Liver (tissue), 5 donors: ENCODE data around the gene TUBA1C. TPM values are rescaled to one million over a fixed set of nuclear protein-coding genes. Genes with fewer than 3 reads are reported as not detected.

ENCODE experiments used
- GABPA ChIP-seq, 2 donors: IDR thresholded peaks in 1 of 2; conservative IDR thresholded peaks in 1 of 2; 2 replicates each; pipeline ENCODE4 v1.6.1; 2016; ENCODE audit warnings: antibody characterized with exemption in 2 of 2, mild to moderate bottlenecking in 1 of 2, moderate library complexity in 1 of 2
- HNF4A ChIP-seq, 2 donors: conservative IDR thresholded peaks; 2 replicates each; pipeline ENCODE4 v1.6.1; 2016; ENCODE audit warnings: antibody characterized with exemption in 2 of 2, mild to moderate bottlenecking in 2 of 2
- YY1 ChIP-seq: IDR thresholded peaks from 2 replicates; pipeline ENCODE4 v1.6.1; 2016; ENCODE audit warnings: antibody characterized with exemption, mild to moderate bottlenecking
- polyA plus RNA-seq, 2 donors: library from polyadenylated mRNA; stranded (reverse) in 1 of 2; unstranded in 1 of 2; fragments of 200-250 nt in 1 of 2; fragments of >200 nt in 1 of 2; fragmentation: Nextera tagmentation in 1 of 2; extraction: Ambion mirVana in 1 of 2; gene quantifications; one replicate each; pipeline versions ENCODE4 v1.2.1 to v1.2.3, GENCODE V29; 2013 to 2015
- total RNA-seq, 2 donors: library from RNA; depleted of rRNA; stranded (reverse); fragments of >200 nt; gene quantifications; one replicate each; pipeline ENCODE4 v1.2.3, GENCODE V29; 2014
- TF ChIP-seq, protein P1 (sequence below): IDR thresholded peaks from 2 replicates; pipeline ENCODE4 v1.6.1; 2016; ENCODE audit warnings: antibody characterized with exemption
- TF ChIP-seq, protein P2 (sequence below): IDR thresholded peaks from 2 replicates; pipeline ENCODE4 v1.6.1; 2016; ENCODE audit warnings: antibody characterized with exemption
- TF ChIP-seq, protein P3 (sequence below): IDR thresholded peaks from 2 replicates; pipeline ENCODE4 v1.6.1; 2016; ENCODE audit warnings: antibody characterized with exemption, mild to moderate bottlenecking
- donor health status: healthy.
- donor health status: healthy.
- donor health status: healthy.

Gene TUBA1C
- total and polyA plus RNA-seq, 4 donors: 54.6 to 162 (median 103) TPM

DNA sequence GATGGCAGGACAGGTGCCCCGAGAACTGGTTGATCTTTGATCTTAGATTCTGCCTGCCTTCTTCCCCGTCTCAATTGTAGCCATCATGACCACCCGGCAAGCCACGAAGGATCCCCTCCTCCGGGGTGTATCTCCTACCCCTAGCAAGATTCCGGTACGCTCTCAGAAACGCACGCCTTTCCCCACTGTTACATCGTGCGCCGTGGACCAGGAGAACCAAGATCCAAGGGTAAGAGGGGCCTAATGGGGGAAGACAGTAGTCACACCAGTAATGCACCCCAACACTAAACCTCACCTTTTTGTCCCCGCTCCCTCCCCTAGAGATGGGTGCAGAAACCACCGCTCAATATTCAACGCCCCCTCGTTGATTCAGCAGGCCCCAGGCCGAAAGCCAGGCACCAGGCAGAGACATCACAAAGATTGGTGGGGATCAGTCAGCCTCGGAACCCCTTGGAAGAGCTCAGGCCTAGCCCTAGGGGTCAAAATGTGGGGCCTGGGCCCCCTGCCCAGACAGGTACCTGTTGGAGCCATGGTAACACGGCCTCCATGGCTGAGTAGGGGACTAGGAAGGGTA, 58.7 kb downstream of the TUBA1C start (continued):
- TF ChIP-seq, protein P1, sequence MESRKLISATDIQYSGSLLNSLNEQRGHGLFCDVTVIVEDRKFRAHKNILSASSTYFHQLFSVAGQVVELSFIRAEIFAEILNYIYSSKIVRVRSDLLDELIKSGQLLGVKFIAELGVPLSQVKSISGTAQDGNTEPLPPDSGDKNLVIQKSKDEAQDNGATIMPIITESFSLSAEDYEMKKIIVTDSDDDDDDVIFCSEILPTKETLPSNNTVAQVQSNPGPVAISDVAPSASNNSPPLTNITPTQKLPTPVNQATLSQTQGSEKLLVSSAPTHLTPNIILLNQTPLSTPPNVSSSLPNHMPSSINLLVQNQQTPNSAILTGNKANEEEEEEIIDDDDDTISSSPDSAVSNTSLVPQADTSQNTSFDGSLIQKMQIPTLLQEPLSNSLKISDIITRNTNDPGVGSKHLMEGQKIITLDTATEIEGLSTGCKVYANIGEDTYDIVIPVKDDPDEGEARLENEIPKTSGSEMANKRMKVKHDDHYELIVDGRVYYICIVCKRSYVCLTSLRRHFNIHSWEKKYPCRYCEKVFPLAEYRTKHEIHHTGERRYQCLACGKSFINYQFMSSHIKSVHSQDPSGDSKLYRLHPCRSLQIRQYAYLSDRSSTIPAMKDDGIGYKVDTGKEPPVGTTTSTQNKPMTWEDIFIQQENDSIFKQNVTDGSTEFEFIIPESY: no peak
- TF ChIP-seq YY1 (no peak), GABPA (IDR thresholded peaks at IDR 0.05 in 1 of 2, conservative IDR thresholded peaks at IDR 0.05 in 1 of 2) (no peak), HNF4A (conservative IDR thresholded peaks at IDR 0.05) (no peak)
- TF ChIP-seq, protein P2, sequence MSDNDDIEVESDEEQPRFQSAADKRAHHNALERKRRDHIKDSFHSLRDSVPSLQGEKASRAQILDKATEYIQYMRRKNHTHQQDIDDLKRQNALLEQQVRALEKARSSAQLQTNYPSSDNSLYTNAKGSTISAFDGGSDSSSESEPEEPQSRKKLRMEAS: no peak
- TF ChIP-seq, protein P3, sequence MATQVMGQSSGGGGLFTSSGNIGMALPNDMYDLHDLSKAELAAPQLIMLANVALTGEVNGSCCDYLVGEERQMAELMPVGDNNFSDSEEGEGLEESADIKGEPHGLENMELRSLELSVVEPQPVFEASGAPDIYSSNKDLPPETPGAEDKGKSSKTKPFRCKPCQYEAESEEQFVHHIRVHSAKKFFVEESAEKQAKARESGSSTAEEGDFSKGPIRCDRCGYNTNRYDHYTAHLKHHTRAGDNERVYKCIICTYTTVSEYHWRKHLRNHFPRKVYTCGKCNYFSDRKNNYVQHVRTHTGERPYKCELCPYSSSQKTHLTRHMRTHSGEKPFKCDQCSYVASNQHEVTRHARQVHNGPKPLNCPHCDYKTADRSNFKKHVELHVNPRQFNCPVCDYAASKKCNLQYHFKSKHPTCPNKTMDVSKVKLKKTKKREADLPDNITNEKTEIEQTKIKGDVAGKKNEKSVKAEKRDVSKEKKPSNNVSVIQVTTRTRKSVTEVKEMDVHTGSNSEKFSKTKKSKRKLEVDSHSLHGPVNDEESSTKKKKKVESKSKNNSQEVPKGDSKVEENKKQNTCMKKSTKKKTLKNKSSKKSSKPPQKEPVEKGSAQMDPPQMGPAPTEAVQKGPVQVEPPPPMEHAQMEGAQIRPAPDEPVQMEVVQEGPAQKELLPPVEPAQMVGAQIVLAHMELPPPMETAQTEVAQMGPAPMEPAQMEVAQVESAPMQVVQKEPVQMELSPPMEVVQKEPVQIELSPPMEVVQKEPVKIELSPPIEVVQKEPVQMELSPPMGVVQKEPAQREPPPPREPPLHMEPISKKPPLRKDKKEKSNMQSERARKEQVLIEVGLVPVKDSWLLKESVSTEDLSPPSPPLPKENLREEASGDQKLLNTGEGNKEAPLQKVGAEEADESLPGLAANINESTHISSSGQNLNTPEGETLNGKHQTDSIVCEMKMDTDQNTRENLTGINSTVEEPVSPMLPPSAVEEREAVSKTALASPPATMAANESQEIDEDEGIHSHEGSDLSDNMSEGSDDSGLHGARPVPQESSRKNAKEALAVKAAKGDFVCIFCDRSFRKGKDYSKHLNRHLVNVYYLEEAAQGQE: no peak

Other genes starting within 250 kb of the TUBA1C start
- gene PRKAG1, start 246.3 kb upstream of the TUBA1C start, total RNA-seq: 10 to 100 TPM; 18.3 to 23.4 TPM
- 10 to 100 TPM; 15.5 to 31.5 TPM for gene PRKAG1, start 246.3 kb upstream of the TUBA1C start, polyA plus RNA-seq
- 10 to 100 TPM; 39.6 to 53.8 TPM for gene KMT2D, start 204.3 kb upstream of the TUBA1C start, total RNA-seq
- gene KMT2D, start 204.3 kb upstream of the TUBA1C start, polyA plus RNA-seq: 10 to 100 TPM in 1 of 2 donors, 1 to 10 TPM in 1; 4.5 to 10.3 TPM
- 1 to 10 TPM in 1 of 2 donors, not detected in 1; 1.2 TPM for gene RHEBL1, start 195.1 kb upstream of the TUBA1C start, total RNA-seq
- under 1 TPM; 0.29 to 0.36 TPM for gene RHEBL1, start 195.1 kb upstream of the TUBA1C start, polyA plus RNA-seq
- under 1 TPM; 0.08 to 0.09 TPM for gene DHH, start 170.3 kb upstream of the TUBA1C start, total RNA-seq
- under 1 TPM in 1 of 2 donors, not detected in 1; 0.09 TPM for gene DHH, start 170.3 kb upstream of the TUBA1C start, polyA plus RNA-seq
- gene LMBR1L, start 154.2 kb upstream of the TUBA1C start, total RNA-seq: 10 to 100 TPM; 13.0 to 23.7 TPM
- 10 to 100 TPM in 1 of 2 donors, 1 to 10 TPM in 1; 9.3 to 10.5 TPM for gene LMBR1L, start 154.2 kb upstream of the TUBA1C start, polyA plus RNA-seq
- gene TUBA1B, start 133.7 kb upstream of the TUBA1C start, total RNA-seq: 1,000 to 10,000 TPM in 1 of 2 donors, 100 to 1,000 TPM in 1; 161 to 1,268 TPM
- gene TUBA1B, start 133.7 kb upstream of the TUBA1C start, polyA plus RNA-seq: 100 to 1,000 TPM; 125 to 325 TPM
- gene TUBA1A, start 76.0 kb upstream of the TUBA1C start, total RNA-seq: 10 to 100 TPM; 14.8 to 28.0 TPM
- gene TUBA1A, start 76.0 kb upstream of the TUBA1C start, polyA plus RNA-seq: 10 to 100 TPM in 1 of 2 donors, 1 to 10 TPM in 1; 4.2 to 17.5 TPM
- gene PRPH, start 30.1 kb downstream of the TUBA1C start, total RNA-seq: not detected
- under 1 TPM in 1 of 2 donors, not detected in 1; 0.05 TPM for gene PRPH, start 30.1 kb downstream of the TUBA1C start, polyA plus RNA-seq
- 10 to 100 TPM in 1 of 2 donors, not detected in 1; 17.5 TPM for gene TROAP, start 58.2 kb downstream of the TUBA1C start, total RNA-seq
- gene TROAP, start 58.2 kb downstream of the TUBA1C start, polyA plus RNA-seq: 1 to 10 TPM in 1 of 2 donors, under 1 TPM in 1; 0.97 to 2.0 TPM
- gene C1QL4, start 72.1 kb downstream of the TUBA1C start, total RNA-seq: not detected
- not detected for gene C1QL4, start 72.1 kb downstream of the TUBA1C start, polyA plus RNA-seq
- 10 to 100 TPM; 16.6 to 49.4 TPM for gene DNAJC22, start 81.8 kb downstream of the TUBA1C start, total RNA-seq
- gene DNAJC22, start 81.8 kb downstream of the TUBA1C start, polyA plus RNA-seq: 10 to 100 TPM; 22.4 to 34.0 TPM
- gene SPATS2, start 102.4 kb downstream of the TUBA1C start, total RNA-seq: 1 to 10 TPM; 4.1 to 5.2 TPM
- gene SPATS2, start 102.4 kb downstream of the TUBA1C start, polyA plus RNA-seq: 1 to 10 TPM; 2.4 to 4.9 TPM